NCI-H146 treated with DMSO at 0.1 percent for 48 hours (cell line): ENCODE results near the gene ZNF689.
"Not testable (repeated sequence)": the region's sequence is repeated elsewhere in the genome, so short reads cannot be mapped to it uniquely, and the experiment has no call there.

Experiments
- DNase-seq: peaks from one replicate; lab custom pipeline; 2025; ENCODE audit not compliant: unreplicated experiment; lab: John Stamatoyannopoulos, UW

ZNF689 gene

GRCh38 chr16:30637139-30637538 lies 26.9 kb upstream of the ZNF689 start:
- not testable (repeated sequence) for DNase-seq

GRCh38 chr16:30636599-30636998 lies 26.4 kb upstream of the ZNF689 start:
- DNase-seq, result no peak

GRCh38 chr16:30633526-30633925 lies 23.3 kb upstream of the ZNF689 start:
- DNase-seq, result no peak

- not testable (repeated sequence) for DNase-seq
Observed at GRCh38 chr16:30632454-30632853, 22.3 kb upstream of the ZNF689 start.

GRCh38 chr16:30628628-30629540 lies 18.7 kb upstream of the ZNF689 start:
- peak; percentile 72 for DNase-seq

- DNase-seq, result no peak
Observed at GRCh38 chr16:30626236-30626635, 16.0 kb upstream of the ZNF689 start.

- no peak for DNase-seq
Observed at GRCh38 chr16:30623536-30624283, 13.5 kb upstream of the ZNF689 start.

GRCh38 chr16:30622455-30623032 lies 12.4 kb upstream of the ZNF689 start:
- no peak for DNase-seq

GRCh38 chr16:30621765-30622164 lies 11.6 kb upstream of the ZNF689 start:
- no peak for DNase-seq

GRCh38 chr16:30620169-30620568 lies 10.0 kb upstream of the ZNF689 start:
- DNase-seq, result peak; percentile 39

- DNase-seq, result no peak
Observed at GRCh38 chr16:30619638-30620037, 9.4 kb upstream of the ZNF689 start.

- DNase-seq, result no peak
Observed at GRCh38 chr16:30619202-30619601, 9.0 kb upstream of the ZNF689 start.

GRCh38 chr16:30615358-30616091 lies 5.3 kb upstream of the ZNF689 start:
- DNase-seq, result peak; percentile 83

GRCh38 chr16:30609002-30609925 lies 925 bp downstream of the ZNF689 start:
- peak; percentile 18 for DNase-seq

- DNase-seq, result no peak
Observed at GRCh38 chr16:30606004-30606403, 4.2 kb downstream of the ZNF689 start.

GRCh38 chr16:30605158-30605557 lies 5.0 kb downstream of the ZNF689 start:
- no peak for DNase-seq

GRCh38 chr16:30604316-30604947 lies 5.8 kb downstream of the ZNF689 start:
- no peak for DNase-seq

GRCh38 chr16:30603945-30604315 lies 6.3 kb downstream of the ZNF689 start:
- no peak for DNase-seq

- DNase-seq, result no peak
Observed at GRCh38 chr16:30602616-30603277, 7.4 kb downstream of the ZNF689 start.
